Stomach smooth muscle (tissue), 2 donors: ENCODE measurements around the gene CCDC91.

ENCODE experiments used
- H3K27ac ChIP-seq: one replicate; pipeline ENCODE4 v1.7.0; 2013; ENCODE audit warnings: mild to moderate bottlenecking, low read length, inconsistent platforms
- H3K27me3 ChIP-seq, 2 donors: one replicate each; pipeline ENCODE4 v1.7.0; 2013; ENCODE audit warnings: low read length in 2 of 2; ENCODE audit not compliant: insufficient read depth in 2 of 2, control insufficient read depth in 1 of 2
- H3K36me3 ChIP-seq, 2 donors: one replicate each; pipeline ENCODE4 v1.7.0; 2013; ENCODE audit warnings: low read length in 2 of 2; ENCODE audit not compliant: control insufficient read depth in 2 of 2, insufficient read depth in 2 of 2
- H3K4me1 ChIP-seq: one replicate; pipeline ENCODE4 v1.7.0; 2013; ENCODE audit warnings: low read length; ENCODE audit not compliant: control insufficient read depth, insufficient read depth
- H3K4me3 ChIP-seq, 2 donors: one replicate each; pipeline ENCODE4 v1.7.0; 2013; ENCODE audit warnings: low read length in 2 of 2
- H3K9ac ChIP-seq, 2 donors: one replicate each; pipeline ENCODE4 v1.7.0; 2013; ENCODE audit warnings: low read length in 2 of 2, mild to moderate bottlenecking in 1 of 2
- H3K9me3 ChIP-seq, 2 donors: one replicate each; pipeline ENCODE4 v1.7.0; 2013; ENCODE audit warnings: low read length in 2 of 2; ENCODE audit not compliant: control insufficient read depth in 2 of 2
- donor health status: healthy.
- donor health status: Pancreatic carcinoma.

CCDC91 gene

GRCh38 chr12:28390761-28391385 is 200.6 kb downstream of the CCDC91 start:
- Histone ChIP-seq H3K27me3 (no peaks in the 10 kb centered on the region), H3K4me1 (no peaks in the 10 kb centered on the region), H3K36me3 (peaks cover 0 to 3% of the 10 kb centered on the region in 2 donors), H3K9me3 (no peaks in the 10 kb centered on the region), H3K9ac (no peak overlapping the region), H3K27ac (no peak overlapping the region), H3K4me3 (no peak overlapping the region)

DNA sequence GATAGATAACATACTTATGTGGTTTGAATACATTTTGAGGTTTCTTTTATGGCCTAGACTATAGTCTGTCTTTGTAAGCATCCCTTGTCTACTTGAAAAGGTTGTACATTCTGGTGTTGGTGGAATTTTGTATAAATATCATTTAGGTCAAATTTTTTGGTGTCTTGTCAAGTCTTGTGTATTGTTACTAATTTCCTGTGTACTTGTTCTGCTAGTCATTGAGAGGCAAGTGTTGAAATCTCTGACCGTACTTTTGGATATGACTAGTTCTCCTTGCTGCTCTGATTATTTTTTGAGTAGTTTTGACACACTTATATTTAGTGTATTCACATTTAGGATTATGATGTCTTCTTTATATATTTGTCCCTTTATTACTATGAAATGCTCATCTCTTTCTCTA is 219.6 kb downstream of the CCDC91 start:
- H3K36me3 ChIP-seq: peaks cover 0 to 5% of the 10 kb centered on the region in 2 donors

GRCh38 chr12:28413460-28414109 is 223.3 kb downstream of the CCDC91 start:
- no peak overlapping the region for H3K4me3 ChIP-seq
- no peaks in the 10 kb centered on the region for H3K9me3 ChIP-seq
- no peaks in the 10 kb centered on the region for H3K27me3 ChIP-seq
- H3K4me1 ChIP-seq: no peaks in the 10 kb centered on the region
- H3K36me3 ChIP-seq: peaks cover 0 to 3% of the 10 kb centered on the region in 2 donors
- no peak overlapping the region for H3K27ac ChIP-seq
- no peak overlapping the region for H3K9ac ChIP-seq

More for the DNA sequence above, 219.6 kb downstream of the CCDC91 start:
- H3K9me3 ChIP-seq: no peaks in the 10 kb centered on the region
- no peak overlapping the region for H3K4me3 ChIP-seq
- H3K4me1 ChIP-seq: no peaks in the 10 kb centered on the region
- H3K9ac ChIP-seq: no peak overlapping the region
- H3K27me3 ChIP-seq: no peaks in the 10 kb centered on the region
- no peak overlapping the region for H3K27ac ChIP-seq

GRCh38 chr12:28415755-28416154 is 225.5 kb downstream of the CCDC91 start:
- H3K36me3 ChIP-seq: peaks cover 0 to 3% of the 10 kb centered on the region in 2 donors
- H3K27ac ChIP-seq: no peak overlapping the region
- H3K4me3 ChIP-seq: no peak overlapping the region
- no peaks in the 10 kb centered on the region for H3K9me3 ChIP-seq
- H3K27me3 ChIP-seq: no peaks in the 10 kb centered on the region
- no peak overlapping the region for H3K9ac ChIP-seq
- H3K4me1 ChIP-seq: no peaks in the 10 kb centered on the region

- H3K4me3 ChIP-seq: no peak overlapping the region
- no peaks in the 10 kb centered on the region for H3K4me1 ChIP-seq
- H3K9me3 ChIP-seq: no peaks in the 10 kb centered on the region
- no peaks in the 10 kb centered on the region for H3K36me3 ChIP-seq
- no peak overlapping the region for H3K9ac ChIP-seq
- H3K27me3 ChIP-seq: no peaks in the 10 kb centered on the region
- no peak overlapping the region for H3K27ac ChIP-seq
Observed at GRCh38 chr12:28421374-28421773, 231.1 kb downstream of the CCDC91 start.

GRCh38 chr12:28424965-28425364 is 234.7 kb downstream of the CCDC91 start:
- H3K9ac ChIP-seq: no peak overlapping the region
- no peak overlapping the region for H3K27ac ChIP-seq

DNA sequence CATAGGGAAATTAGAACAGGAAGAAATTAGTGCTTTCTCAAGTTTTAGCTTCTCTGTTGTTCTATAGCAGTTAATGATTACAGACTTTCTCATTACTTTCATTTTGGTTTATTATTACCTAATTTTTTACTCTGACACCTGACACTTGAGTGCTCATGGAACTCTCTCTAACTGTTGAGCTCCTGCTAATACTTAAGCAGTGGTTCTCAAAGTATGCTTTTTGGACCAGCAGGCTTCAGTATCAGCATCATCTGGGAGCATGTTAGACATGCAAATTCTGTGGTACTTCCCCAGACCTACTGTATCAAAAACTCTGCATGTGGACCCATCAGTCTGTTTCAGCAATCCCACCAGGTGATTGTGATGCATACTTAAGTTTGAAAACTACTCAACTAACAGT is 235.3 kb downstream of the CCDC91 start:
- H3K36me3 ChIP-seq: no peaks in the 10 kb centered on the region
- no peak overlapping the region for H3K4me3 ChIP-seq
- no peaks in the 10 kb centered on the region for H3K4me1 ChIP-seq
- no peak overlapping the region for H3K27ac ChIP-seq
- H3K9ac ChIP-seq: no peak overlapping the region
- H3K9me3 ChIP-seq: no peaks in the 10 kb centered on the region
- no peaks in the 10 kb centered on the region for H3K27me3 ChIP-seq

More at GRCh38 chr12:28424965-28425364, 234.7 kb downstream of the CCDC91 start:
- Histone ChIP-seq H3K4me3 (no peak overlapping the region), H3K36me3 (no peaks in the 10 kb centered on the region), H3K4me1 (no peaks in the 10 kb centered on the region), H3K9me3 (no peaks in the 10 kb centered on the region), H3K27me3 (no peaks in the 10 kb centered on the region)

DNA sequence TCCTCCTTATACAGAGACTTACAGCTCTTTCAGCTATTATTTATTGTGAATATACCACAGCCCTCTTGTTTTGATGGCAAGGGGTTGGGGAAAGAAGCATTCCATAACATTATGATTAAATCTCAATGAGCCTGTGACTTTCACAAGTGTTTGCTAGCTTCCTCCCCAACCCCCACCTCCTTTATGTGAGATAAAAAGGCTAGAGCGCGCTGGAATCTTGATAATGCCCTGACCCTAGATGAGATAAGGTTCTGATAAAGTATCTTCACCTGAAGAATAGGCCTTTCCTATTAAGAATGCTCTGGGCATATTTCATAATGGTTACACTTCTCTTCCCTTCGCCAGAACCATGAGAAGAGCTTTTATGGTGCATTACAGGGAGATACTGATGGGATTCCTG is 236.8 kb downstream of the CCDC91 start:
- Histone ChIP-seq H3K4me1 (no peaks in the 10 kb centered on the region), H3K27ac (no peak overlapping the region), H3K27me3 (no peaks in the 10 kb centered on the region), H3K9ac (no peak overlapping the region), H3K4me3 (no peak overlapping the region), H3K36me3 (no peaks in the 10 kb centered on the region), H3K9me3 (no peaks in the 10 kb centered on the region)

DNA sequence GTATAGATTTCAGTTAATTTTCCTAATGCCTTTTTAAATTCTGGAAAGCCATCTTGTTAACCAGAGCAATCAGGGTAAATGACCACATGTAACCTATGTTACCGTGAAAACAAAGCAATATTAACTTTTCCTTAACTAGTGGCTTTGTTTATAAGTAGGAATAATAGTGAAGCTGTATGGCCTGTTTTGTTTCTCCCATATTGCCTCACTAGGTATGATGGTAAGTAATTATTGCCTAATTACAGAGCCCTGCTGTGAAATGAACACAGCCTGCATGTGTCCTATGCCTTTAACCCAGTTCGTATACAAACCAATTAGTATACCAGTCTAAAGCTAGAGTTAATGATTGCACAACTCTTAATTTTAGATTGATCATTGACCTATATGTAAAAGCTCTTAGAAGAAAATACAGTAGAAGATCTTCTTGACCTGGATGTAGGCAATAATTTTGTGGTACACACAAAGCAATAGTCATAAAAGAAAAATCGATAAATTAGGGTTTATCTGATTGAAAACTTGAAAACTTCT is 249.9 kb downstream of the CCDC91 start:
- Histone ChIP-seq H3K9me3 (no peaks in the 10 kb centered on the region), H3K27ac (no peak overlapping the region), H3K4me3 (no peak overlapping the region), H3K4me1 (no peaks in the 10 kb centered on the region), H3K9ac (no peak overlapping the region), H3K27me3 (no peaks in the 10 kb centered on the region), H3K36me3 (no peaks in the 10 kb centered on the region)

GRCh38 chr12:28442101-28442500 is 251.8 kb downstream of the CCDC91 start:
- H3K4me3 ChIP-seq: no peak overlapping the region
- H3K4me1 ChIP-seq: no peaks in the 10 kb centered on the region
- H3K9me3 ChIP-seq: no peaks in the 10 kb centered on the region
- no peak overlapping the region for H3K9ac ChIP-seq
- no peaks in the 10 kb centered on the region for H3K27me3 ChIP-seq
- H3K36me3 ChIP-seq: no peaks in the 10 kb centered on the region
- H3K27ac ChIP-seq: no peak overlapping the region

DNA sequence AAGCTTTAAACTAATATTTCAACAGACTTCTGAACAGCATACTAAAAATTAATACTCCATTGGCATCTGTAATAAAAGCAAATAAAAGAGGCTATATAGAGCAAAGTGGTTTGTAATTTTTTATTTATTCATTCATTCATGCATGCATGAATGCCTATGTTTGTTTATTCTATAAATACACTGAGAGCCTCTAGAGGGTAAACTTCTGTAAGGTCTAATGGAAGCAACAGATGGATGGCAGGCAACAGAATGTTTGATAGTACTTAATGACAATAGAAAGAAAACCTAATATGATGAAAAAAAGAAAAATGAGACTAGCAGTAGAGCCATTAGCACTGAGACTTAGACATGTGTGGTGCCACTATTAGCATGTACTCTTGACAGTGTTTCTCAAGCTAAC is 253.1 kb downstream of the CCDC91 start:
- no peaks in the 10 kb centered on the region for H3K36me3 ChIP-seq
- H3K4me1 ChIP-seq: no peaks in the 10 kb centered on the region
- H3K4me3 ChIP-seq: no peak overlapping the region
- H3K9ac ChIP-seq: no peak overlapping the region
- no peaks in the 10 kb centered on the region for H3K27me3 ChIP-seq
- H3K9me3 ChIP-seq: no peaks in the 10 kb centered on the region
- no peak overlapping the region for H3K27ac ChIP-seq
